GOT3 (cell line): ENCODE measurements around the gene RAMP1.
"Not testable (repeated sequence)": the region's sequence is repeated elsewhere in the genome, so short reads cannot be mapped to it uniquely, and the experiment has no call there.

Experiments used
- DNase-seq: peaks from one replicate; lab custom pipeline; 2025; ENCODE audit warnings: mixed read lengths; lab: John Stamatoyannopoulos, UW

Gene RAMP1

DNA sequence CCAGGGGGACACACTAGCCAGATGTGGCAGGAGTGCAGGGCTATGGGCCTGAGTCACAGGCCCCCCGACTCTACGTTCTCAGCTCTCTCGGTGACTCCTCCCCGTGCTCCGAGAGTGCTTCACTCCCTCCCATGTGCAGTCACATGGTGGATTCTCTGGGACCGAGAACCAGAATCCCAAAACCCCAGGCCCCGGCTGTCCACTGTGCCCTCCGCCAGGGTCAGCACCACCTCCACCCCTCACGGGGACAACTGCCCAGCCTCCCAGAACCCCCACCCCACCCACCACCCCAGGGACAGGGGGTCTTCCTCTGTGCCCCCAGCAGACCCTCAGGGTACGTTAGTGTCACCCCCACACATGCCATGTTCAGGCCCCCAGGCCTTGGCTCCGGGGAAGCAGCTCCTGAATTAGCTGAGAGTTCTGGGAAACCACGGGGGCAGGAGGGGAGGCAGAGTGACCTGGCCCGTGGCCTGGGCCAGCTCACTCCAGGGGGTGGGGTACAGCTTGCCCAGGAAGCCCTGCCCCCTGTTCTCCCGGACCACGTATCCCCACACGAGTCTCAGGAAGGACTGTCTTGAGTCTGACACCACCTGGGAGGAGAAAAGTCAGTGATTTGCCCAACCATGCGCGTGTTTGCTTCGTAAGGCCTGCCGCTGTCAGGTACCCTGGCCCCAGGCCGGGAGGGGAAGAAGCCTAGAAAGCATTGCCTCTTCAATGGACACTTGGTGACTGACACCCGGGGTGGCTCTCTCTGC, 4.4 kb downstream of the RAMP1 start:
- no peak for DNase-seq

DNA sequence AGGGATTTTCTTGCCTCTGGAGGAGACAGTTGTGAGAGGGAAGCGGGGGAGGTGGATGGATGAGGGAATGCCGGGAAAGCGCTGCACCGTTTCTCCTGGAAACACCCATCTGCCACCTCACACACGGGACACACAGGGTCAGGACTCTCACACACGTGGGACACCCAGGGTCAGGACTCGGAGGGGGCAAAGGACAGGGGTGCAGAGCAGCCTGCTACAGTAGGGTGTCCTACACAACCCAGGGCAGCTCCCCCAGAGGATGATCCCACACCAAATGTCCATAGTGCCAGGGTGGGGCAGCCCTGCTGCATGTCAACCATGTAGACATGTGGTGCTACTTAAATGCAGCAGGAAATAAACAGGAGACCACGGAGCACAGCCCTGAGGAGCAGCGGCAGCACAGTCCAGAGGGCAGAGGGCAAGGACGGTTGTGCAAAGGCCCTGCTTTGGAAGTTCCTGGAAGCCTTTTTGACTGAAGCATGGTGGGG, 5.1 kb downstream of the RAMP1 start:
- DNase-seq, result no peak

GRCh38 chr2:237864940-237865622, 5.7 kb downstream of the RAMP1 start:
- no peak for DNase-seq

DNA sequence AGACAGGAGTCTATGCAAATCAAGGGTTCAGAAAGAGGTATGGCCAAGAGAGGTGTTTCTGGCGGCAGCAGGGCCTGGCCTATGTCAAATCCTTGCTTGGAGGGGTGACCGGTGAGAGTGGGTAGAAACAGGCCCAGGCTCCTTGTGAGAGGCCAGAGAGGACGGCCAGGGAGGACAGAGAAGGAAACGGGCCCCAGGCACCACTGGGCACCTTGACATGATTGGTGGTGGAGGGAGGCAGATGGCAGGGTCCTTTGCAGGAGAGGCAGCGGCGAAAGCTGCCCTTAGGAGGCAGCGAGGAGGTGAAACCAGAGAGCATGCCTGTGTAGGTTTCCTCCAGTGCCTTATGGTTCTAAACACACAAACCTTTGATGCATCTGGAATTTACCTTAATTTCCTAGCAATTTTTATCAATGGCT, 6.2 kb downstream of the RAMP1 start:
- no peak for DNase-seq

DNA sequence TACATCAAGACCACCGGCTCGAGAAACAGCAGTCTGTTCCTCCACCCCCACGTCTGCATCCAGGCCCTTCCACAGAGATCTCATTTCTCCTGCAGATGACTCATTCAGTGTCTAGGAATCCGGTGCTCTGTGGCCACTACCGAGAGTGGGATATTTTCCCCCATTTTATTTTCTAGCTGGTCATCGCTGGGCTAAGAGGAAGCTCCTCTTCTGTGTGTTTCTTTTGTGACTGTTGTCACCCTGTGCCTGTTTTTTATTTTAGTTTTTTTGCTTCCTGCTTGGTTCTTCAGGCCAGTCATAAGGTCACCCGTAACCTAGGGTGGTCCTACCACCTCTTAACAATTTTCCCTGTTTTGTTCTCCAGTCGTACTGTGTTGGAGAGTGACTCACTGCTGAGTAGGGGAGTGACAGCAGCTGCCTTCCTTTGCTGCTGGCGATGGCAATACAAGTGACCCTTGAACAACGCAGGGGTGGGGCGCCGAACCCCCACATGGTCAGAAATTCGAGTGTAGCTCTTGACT, 6.7 kb downstream of the RAMP1 start:
- DNase-seq, result no peak

DNA sequence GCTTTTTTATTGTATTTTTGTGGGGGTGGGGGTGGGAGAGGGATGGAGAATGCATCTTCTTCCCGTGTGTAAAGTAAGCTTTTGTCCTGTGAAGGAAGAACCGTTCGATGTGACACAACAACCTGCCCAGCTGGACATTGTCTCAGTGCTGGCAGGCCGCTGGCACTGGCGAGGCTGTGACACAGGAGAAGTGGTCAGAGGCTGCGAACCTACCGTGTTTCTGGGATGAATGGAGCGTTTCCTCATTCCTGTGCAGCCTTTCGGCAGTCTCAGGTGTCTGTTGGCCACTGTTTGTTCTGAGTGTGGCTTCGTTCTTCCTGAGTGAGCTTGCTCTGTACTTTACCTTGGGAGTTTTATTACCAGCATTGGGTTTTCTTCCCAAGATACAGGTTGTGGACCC, 8.0 kb downstream of the RAMP1 start:
- no peak for DNase-seq

DNA sequence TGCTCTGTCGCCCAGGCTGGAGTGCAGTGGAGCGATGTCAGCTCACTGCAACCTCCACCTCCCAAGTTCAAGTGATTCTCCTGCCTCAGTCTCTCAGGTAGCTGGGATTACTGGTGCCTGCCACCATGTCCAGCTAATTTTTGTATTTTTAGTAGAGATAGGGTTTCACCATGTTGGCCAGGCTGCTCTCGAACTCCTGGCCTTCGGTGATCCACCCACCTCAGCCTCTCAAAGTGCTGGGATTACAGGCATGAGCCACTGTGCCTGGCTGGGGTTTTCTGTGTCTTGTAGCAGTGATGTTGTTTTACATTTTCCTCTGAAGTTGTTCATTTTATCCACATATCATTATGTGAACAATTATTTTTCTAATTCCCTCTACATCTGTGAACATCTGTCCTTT, 8.7 kb downstream of the RAMP1 start:
- not testable (repeated sequence) for DNase-seq

- DNase-seq, result no peak
These were observed 9.4 kb downstream of the RAMP1 start for GRCh38 chr2:237868631-237869342.

DNA sequence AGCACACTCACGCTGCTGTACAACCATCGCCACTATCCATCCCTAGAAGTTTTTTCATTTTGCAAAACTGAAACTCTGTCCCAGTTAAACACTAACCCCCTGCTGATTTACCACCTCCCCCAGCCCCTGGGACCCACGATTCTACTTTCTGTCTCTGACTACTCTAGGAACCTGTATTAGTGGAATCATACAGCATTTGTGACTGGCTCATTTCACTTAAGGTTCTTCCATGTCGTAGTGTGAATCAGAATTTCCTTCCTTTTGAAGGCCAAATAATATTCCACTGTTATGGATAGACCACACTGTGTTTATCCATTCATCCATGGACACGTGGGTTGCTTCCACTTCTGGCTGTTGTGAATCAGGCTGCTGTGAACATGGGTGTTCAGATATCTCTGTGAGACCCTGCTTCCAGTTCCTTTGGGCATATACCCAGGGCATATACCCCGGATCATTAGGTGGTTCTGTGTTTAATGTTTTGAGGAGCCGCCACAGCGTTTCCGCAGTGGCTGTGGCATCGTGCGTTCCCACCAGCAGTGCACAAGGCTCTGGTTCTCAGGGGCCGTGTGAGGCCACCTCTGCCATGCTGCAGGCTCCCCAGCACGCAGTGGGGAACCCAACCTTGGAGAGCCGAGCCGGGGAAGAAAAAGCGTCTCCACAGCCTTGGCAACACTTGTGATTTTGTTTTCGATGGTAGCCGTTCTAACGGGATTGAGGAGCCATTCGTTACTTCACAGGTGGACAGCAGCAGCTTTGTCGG, 10.1 kb downstream of the RAMP1 start:
- DNase-seq, result no peak

DNA sequence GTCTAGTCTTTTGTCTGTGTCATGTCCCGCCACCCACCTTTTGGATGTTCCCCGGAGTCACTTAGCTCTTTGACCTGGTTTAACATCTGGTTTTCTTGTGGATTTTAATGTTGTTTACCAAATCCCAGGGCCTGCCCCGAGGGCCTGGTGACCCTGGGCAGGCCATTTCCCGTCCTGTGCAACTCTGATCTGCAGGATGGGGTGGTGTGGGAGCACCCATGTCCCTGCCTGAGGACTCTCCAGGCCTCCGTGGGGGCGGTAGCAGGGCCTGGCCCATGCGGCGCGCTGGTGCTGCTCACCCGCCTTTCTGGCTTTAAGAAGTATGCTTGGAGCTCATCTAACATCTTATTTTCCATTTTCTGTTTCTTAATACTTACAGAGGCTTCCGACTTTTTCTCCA, 10.7 kb downstream of the RAMP1 start:
- no peak for DNase-seq

GRCh38 chr2:237870754-237871651, 11.6 kb downstream of the RAMP1 start:
- no peak for DNase-seq

- no peak for DNase-seq
These were observed 12.9 kb downstream of the RAMP1 start for GRCh38 chr2:237872178-237872887.

- no peak for DNase-seq
These were observed 14.0 kb downstream of the RAMP1 start for GRCh38 chr2:237873421-237873831.

DNA sequence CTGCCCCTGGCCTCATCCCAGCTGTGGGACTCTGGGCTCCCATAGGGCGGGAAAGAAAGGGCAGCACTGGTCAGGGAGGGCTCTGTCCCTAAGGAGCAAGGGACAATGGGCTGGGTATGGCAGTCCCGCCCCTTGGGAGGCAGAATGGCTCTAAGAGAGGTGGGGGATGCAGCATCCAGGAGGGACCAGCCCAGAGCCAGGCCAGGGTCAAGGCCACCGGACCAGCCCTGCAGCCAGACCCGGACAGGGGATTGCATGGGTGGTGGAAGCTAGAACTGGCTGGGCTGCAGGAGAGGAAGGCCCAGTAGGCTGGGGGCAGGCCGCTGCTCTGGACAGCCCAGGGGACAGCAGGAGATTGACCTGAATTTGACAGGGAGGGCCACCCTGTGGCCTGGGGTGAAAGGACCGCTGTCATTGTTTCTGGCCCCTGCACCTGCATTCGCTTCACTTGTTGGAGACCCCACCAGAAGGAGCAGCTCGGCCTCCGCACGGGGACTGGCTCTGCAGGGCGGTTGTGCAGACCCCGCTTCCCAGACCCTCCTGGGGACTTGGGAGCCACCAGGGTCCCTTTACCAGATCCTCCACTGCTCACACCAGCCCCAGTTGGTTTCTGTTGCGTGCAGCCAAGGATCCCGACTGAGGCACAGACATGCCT, 14.6 kb downstream of the RAMP1 start:
- no peak for DNase-seq

DNA sequence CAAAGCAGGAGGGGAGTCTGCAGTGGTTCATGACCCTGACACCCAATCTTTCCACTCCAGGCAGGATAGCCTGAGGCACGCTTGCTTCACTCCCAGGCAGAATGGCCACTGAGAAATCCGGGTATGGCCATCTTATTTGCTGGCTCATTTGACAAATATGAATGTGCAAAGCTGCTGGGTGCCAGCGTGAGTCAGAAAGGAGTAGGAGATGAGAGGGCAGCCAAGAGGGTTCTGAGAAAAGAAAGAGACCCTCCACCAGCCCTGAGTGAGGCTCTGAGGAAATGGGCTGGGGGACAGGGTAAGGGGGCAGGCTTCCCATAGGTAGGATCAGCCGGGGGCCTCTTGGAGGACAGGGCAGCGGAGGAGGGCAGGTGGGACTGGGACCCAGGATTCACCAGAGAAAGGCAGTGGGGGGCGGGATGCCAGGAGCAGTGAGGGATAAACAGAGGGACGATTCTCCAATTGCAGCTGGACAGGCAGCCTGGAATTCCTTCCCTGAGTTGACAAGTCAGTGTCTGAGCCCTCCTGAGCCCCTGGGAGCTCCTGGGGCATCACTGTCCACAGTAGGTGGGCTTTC, 15.2 kb downstream of the RAMP1 start:
- no peak for DNase-seq

DNA sequence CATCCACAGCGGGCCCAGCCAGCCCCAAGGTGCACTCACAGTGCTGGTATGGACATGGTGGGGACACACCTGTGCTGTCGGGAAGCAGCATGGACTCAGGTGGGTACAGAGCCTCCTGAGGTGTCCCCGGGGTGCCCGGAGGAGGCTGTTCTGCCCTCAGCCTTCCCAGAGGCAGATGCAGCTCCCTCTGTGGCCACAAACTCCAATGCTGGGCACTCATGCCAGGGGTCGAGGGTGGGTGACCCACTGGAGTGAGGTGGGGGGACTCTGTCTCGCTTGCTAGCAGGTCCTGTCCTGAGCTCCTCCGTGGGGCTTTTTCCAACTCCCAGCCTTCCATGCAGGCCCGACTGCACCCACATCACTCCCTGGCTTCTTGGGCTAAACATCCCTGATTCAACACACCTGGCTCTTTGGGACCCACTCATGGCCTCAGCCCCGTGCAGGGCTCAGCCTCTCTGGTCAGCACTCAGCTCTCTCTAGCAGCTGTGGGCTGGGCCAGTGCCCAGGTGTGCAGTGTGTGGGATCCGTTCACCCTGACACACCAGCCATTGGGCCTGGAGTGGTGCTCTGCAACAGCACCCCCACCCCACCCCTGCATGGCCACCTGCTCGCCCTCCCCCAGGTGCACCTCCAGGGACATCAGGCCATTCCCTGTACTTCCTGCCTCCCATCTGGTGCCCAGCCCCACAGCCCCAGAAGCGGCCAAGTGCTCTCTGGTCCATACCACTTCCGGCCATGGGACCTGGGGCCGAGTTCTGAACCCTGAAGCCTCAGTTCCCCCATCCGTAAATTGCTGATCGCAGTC, 16.0 kb downstream of the RAMP1 start:
- no peak for DNase-seq

- DNase-seq, result no peak
These were observed 16.7 kb downstream of the RAMP1 start for GRCh38 chr2:237876061-237876526.

DNA sequence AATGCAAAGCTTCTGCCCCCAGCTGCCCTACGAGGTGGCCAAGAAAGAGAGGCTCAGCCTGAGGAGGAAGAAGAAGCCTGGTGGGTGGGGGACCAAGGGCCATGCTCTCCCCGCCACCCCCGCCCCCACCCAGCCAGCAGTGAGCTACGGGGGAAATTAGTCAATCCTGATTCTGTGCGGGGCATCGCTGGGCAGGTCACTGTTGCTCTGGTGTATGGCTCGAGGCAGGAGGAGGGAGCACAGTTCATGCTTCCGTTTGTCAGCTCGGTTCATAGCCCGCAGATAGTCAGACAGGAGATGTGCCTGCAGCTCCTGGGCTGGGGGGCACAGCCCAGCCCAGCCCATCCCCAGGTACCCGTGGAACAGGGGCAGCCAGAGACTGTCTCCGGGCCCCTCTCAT, 17.1 kb downstream of the RAMP1 start:
- DNase-seq, result no peak
